ENCODE results near the gene EPHA6. TPM values are rescaled to one million over a fixed set of nuclear protein-coding genes. Genes with fewer than 3 reads are reported as not detected.

EPHA6 gene
- total and polyA plus RNA-seq, 9 of the 15 experiments (the other 6 are each of a cell fraction or from before 2014, with no cell fraction given), result not detected

DNA sequence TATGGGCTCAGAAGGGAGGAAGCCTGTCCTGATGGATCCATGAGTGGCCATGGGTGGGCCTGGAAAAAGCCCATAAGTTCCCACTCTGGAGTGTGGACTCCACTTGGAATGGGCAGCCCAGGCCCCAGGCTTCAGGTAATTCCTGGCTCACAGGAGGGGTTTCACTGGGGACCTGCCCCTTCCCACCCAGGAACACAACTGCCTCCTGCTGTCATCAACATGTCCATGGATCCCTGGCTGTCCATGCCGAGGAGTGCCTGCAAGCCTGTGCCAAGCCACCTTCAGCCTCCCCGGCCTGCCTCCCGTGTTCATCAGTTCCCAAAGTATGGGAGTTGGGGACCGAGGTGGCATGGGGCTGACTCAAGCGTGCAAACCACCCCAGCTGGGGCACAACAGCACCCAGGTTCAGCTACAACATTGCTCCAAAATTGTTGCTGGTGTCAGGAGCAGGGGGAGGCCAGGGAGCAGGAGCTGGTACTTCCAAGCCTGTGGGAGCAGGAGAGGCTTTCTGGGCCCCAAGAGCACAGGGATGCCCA, 479.3 kb downstream of the EPHA6 start (continued):
- TF ChIP-seq, protein P1, sequence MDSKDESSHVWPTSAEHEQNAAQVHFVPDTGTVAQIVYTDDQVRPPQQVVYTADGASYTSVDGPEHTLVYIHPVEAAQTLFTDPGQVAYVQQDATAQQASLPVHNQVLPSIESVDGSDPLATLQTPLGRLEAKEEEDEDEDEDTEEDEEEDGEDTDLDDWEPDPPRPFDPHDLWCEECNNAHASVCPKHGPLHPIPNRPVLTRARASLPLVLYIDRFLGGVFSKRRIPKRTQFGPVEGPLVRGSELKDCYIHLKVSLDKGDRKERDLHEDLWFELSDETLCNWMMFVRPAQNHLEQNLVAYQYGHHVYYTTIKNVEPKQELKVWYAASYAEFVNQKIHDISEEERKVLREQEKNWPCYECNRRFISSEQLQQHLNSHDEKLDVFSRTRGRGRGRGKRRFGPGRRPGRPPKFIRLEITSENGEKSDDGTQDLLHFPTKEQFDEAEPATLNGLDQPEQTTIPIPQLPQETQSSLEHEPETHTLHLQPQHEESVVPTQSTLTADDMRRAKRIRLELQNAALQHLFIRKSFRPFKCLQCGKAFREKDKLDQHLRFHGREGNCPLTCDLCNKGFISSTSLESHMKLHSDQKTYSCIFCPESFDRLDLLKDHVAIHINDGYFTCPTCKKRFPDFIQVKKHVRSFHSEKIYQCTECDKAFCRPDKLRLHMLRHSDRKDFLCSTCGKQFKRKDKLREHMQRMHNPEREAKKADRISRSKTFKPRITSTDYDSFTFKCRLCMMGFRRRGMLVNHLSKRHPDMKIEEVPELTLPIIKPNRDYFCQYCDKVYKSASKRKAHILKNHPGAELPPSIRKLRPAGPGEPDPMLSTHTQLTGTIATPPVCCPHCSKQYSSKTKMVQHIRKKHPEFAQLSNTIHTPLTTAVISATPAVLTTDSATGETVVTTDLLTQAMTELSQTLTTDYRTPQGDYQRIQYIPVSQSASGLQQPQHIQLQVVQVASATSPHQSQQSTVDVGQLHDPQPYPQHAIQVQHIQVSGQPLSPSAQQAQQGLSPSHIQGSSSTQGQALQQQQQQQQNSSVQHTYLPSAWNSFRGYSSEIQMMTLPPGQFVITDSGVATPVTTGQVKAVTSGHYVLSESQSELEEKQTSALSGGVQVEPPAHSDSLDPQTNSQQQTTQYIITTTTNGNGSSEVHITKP (IDR thresholded peaks at IDR 0.05; ENCODE audit: partially characterized antibody), result no peak

DNA sequence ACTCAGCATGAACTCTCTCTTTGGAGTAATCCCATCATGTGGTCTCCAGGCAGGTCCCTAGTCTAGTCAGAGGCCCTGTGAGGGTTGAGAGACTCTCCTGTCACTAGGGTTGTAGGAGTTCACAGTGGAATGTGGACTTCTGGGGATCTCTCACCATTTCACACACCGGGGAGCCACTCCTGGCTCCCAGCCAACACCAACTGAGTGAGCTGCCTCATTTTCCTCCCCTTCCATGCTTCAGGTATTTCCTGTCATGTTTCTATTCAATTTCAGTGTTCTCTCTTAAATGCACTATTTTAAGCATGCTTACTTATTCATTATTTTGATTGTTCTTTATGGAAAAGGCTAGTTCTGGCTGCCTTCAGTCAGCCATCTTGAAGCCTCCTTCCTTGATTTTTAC, 482.6 kb downstream of the EPHA6 start:
- TF ChIP-seq POLR2H (tag; IDR thresholded peaks at IDR 0.05; ENCODE audit: low read depth), result no peak
- no peak for TF ChIP-seq ZNF124 (CRISPR knock-in tag; IDR thresholded peaks at IDR 0.05)
- no peak for TF ChIP-seq SMAD3 (CRISPR knock-in tag; conservative IDR thresholded peaks at IDR 0.05)
- TF ChIP-seq, protein P2, sequence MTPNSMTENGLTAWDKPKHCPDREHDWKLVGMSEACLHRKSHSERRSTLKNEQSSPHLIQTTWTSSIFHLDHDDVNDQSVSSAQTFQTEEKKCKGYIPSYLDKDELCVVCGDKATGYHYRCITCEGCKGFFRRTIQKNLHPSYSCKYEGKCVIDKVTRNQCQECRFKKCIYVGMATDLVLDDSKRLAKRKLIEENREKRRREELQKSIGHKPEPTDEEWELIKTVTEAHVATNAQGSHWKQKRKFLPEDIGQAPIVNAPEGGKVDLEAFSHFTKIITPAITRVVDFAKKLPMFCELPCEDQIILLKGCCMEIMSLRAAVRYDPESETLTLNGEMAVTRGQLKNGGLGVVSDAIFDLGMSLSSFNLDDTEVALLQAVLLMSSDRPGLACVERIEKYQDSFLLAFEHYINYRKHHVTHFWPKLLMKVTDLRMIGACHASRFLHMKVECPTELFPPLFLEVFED (CRISPR knock-in tag; conservative IDR thresholded peaks at IDR 0.05), result no peak
- TF ChIP-seq MXI1 (IDR thresholded peaks at IDR 0.05; ENCODE audit: low read depth, low read length), result no peak
- H2AFZ ChIP-seq (ENCODE audit: low read depth, low read length), result no peak overlapping the region
- H3K79me2 ChIP-seq (ENCODE audit: control insufficient read depth, insufficient read depth, low read length), result no peaks in the 10 kb centered on the region
- BruUV-seq (replicated peaks), result no TSS peak
- WGBS (ENCODE audit: insufficient coverage, low coverage, missing lambda C conversion rate), result 0% methylated on average over 1 of the region's 1 CpG
- in situ Hi-C loops (cut with MboI), result no loop called here
- no peak overlapping the region for H3K27ac ChIP-seq (ENCODE audit: extremely low read depth, low read depth, low read length)
- H3K9me1 ChIP-seq (ENCODE audit: control insufficient read depth, insufficient read depth, low read length), result no peaks in the 10 kb centered on the region
- H3K4me3 ChIP-seq, result no peak overlapping the region
- DNase-seq (ENCODE audit: extremely low read depth in 1 of 4, low spot score in 3 of 4) (no peak), ATAC-seq (no peak), FAIRE-seq (no peak)
- CTCF ChIA-PET (ENCODE audit: low intra/inter-chr PET ratio), result no interaction called here
- H3K27me3 ChIP-seq (ENCODE audit: control insufficient read depth in 2 of 2, insufficient read depth in 2 of 2, low read length in 2 of 2), result no peaks in the 10 kb centered on the region
- H4K20me1 ChIP-seq (replicated peaks; ENCODE audit: control insufficient read depth, insufficient read depth, low read length), result no peaks in the 10 kb centered on the region
- no peaks in the 10 kb centered on the region for H3K36me3 ChIP-seq (ENCODE audit: control insufficient read depth, insufficient read depth, low read length)
- no peaks in the 10 kb centered on the region for H3K9me3 ChIP-seq (replicated peaks; ENCODE audit: control insufficient read depth, insufficient read depth, low read depth, low read length)
- H3K4me2 ChIP-seq (ENCODE audit: insufficient read depth, low read length), result no peak overlapping the region
- intact Hi-C loops (cut with micrococcal nuclease), result no loop called here
- POLR2A ChIA-PET, result no interaction called here
- no peaks in the 10 kb centered on the region for H3K4me1 ChIP-seq (replicated peaks in 1 of 2; ENCODE audit: control insufficient read depth in 2 of 2, insufficient read depth in 2 of 2, low read length in 2 of 2)
- H3K9ac ChIP-seq (ENCODE audit: insufficient read depth in 1 of 2, low read depth in 2 of 2, low read length in 2 of 2), result no peak overlapping the region

Measured in K562 (cell line).